Karpas-422 (cell line): ENCODE measurements around the gene WDR5. TPM values are rescaled to one million over a fixed set of nuclear protein-coding genes. Genes with fewer than 3 reads are reported as not detected.
"Not testable (repeated sequence)": the region's sequence is repeated elsewhere in the genome, so short reads cannot be mapped to it uniquely, and the experiment has no call there.

Experiments
- DNase-seq: peaks from one replicate; pipeline ENCODE4 v3.0.0-alpha.2; 2015
- H2AFZ ChIP-seq: fragments of 200-600 bp; sonication (generic); 2 replicates; pipeline ENCODE4 v1.6.1; 2014; ENCODE audit warnings: antibody characterized with exemption, low read length, mixed read lengths
- H3K27ac ChIP-seq: fragments of 200-600 bp; sonication (generic); 2 replicates; pipeline ENCODE4 v1.5.1; 2014; ENCODE audit warnings: mild to moderate bottlenecking, low read length, moderate library complexity
- H3K27me3 ChIP-seq: fragments of 200-600 bp; sonication (generic); 2 replicates; pipeline ENCODE4 v1.6.1; 2014; ENCODE audit warnings: low read length, mixed read lengths
- H3K36me3 ChIP-seq: fragments of 200-600 bp; sonication (generic); 2 replicates; pipeline ENCODE4 v1.6.1; 2014; ENCODE audit warnings: low read length, mixed read lengths; ENCODE audit not compliant: insufficient read depth
- H3K4me1 ChIP-seq: fragments of 200-600 bp; sonication (generic); 2 replicates; pipeline ENCODE4 v1.6.1; 2014; ENCODE audit warnings: mild to moderate bottlenecking, low read length, mixed read lengths
- H3K4me2 ChIP-seq: fragments of 200-600 bp; sonication (generic); 2 replicates; pipeline ENCODE4 v1.6.1; 2014; ENCODE audit warnings: low read length, low read depth, mild to moderate bottlenecking; ENCODE audit not compliant: poor library complexity, severe bottlenecking
- H3K4me3 ChIP-seq: fragments of 200-600 bp; sonication (generic); 2 replicates; pipeline ENCODE4 v1.5.1; 2014; ENCODE audit warnings: mild to moderate bottlenecking, antibody characterized with exemption, low read length, mixed read lengths
- H3K79me2 ChIP-seq: fragments of 200-600 bp; sonication (generic); 2 replicates; pipeline ENCODE4 v1.6.1; 2014; ENCODE audit warnings: mild to moderate bottlenecking, low read length, mixed read lengths
- H3K9ac ChIP-seq: fragments of 200-600 bp; sonication (generic); 2 replicates; pipeline ENCODE4 v1.6.0; 2014; ENCODE audit warnings: low read length
- H3K9me2 ChIP-seq: fragments of 200-600 bp; sonication (generic), shearing (Covaris generic); replicated peaks from 2 replicates; pipeline ENCODE4 v1.6.0; 2014; ENCODE audit warnings: mild to moderate bottlenecking, low read length, moderate library complexity; ENCODE audit not compliant: insufficient read depth
- H3K9me3 ChIP-seq: fragments of 300-700, 200-600 bp; sonication (generic); 2 replicates; pipeline ENCODE4 v1.6.1; 2014; ENCODE audit warnings: low read length, mixed read lengths
- H4K20me1 ChIP-seq: fragments of 200-600 bp; sonication (generic); 2 replicates; pipeline ENCODE4 v1.6.1; 2014; ENCODE audit warnings: mild to moderate bottlenecking, antibody characterized with exemption, low read length, low read depth; ENCODE audit not compliant: insufficient read depth
- total RNA-seq: library from RNA; depleted of rRNA; stranded (reverse); fragments of >200 nt; shearing (Covaris generic); gene quantifications from 2 replicates; pipeline ENCODE4 v1.2.3, GENCODE V29; 2014; ENCODE audit warnings: low replicate concordance

The WDR5 gene
- total RNA-seq, 1 experiment from 2014 or later: 19.6 TPM

GRCh38 chr9:134103391-134103998 lies 32.4 kb upstream of the WDR5 start:
- no peak overlapping the region for H3K4me2 ChIP-seq
- no peak for DNase-seq
- H3K9me2 ChIP-seq: no peaks in the 10 kb centered on the region
- no peaks in the 10 kb centered on the region; the same call in 1 of the 2 replicates for H3K27me3 ChIP-seq
- H2AFZ ChIP-seq: no peak overlapping the region
- H3K9me3 ChIP-seq: no peaks in the 10 kb centered on the region; the same call in 1 of the 2 replicates
- H3K4me3 ChIP-seq: no peak overlapping the region
- H4K20me1 ChIP-seq: no peaks in the 10 kb centered on the region
- peaks cover 18% of the 10 kb centered on the region for H3K4me1 ChIP-seq
- no peak overlapping the region for H3K27ac ChIP-seq
- no peak overlapping the region for H3K9ac ChIP-seq
- H3K79me2 ChIP-seq: no peaks in the 10 kb centered on the region
- no peaks in the 10 kb centered on the region for H3K36me3 ChIP-seq

GRCh38 chr9:134111064-134111463 lies 24.8 kb upstream of the WDR5 start:
- Histone ChIP-seq H3K9me3 (no peaks in the 10 kb centered on the region), H3K36me3 (no peaks in the 10 kb centered on the region), H2AFZ (no peak overlapping the region), H3K27ac (no peak overlapping the region), H3K9ac (no peak overlapping the region), H3K4me2 (no peak overlapping the region), H3K4me3 (no peak overlapping the region), H3K27me3 (no peaks in the 10 kb centered on the region), H3K9me2 (no peaks in the 10 kb centered on the region), H4K20me1 (no peaks in the 10 kb centered on the region), H3K79me2 (no peaks in the 10 kb centered on the region), H3K4me1 (no peaks in the 10 kb centered on the region)
- no peak for DNase-seq

- no peaks in the 10 kb centered on the region for H3K9me2 ChIP-seq
- DNase-seq: no peak
- H3K27ac ChIP-seq: no peak overlapping the region
- H3K79me2 ChIP-seq: no peaks in the 10 kb centered on the region
- no peak overlapping the region for H2AFZ ChIP-seq
- no peaks in the 10 kb centered on the region for H3K9me3 ChIP-seq
- H3K4me1 ChIP-seq: no peaks in the 10 kb centered on the region
- H3K27me3 ChIP-seq: no peaks in the 10 kb centered on the region
- H3K36me3 ChIP-seq: no peaks in the 10 kb centered on the region
- H3K9ac ChIP-seq: no peak overlapping the region
- H4K20me1 ChIP-seq: no peaks in the 10 kb centered on the region
- H3K4me3 ChIP-seq: no peak overlapping the region
- no peak overlapping the region for H3K4me2 ChIP-seq
Measured at GRCh38 chr9:134112561-134112960, 23.3 kb upstream of the WDR5 start.

- H3K9ac ChIP-seq, H3K79me2 ChIP-seq, H3K9me3 ChIP-seq, DNase-seq, H4K20me1 ChIP-seq, H3K4me1 ChIP-seq, H2AFZ ChIP-seq, H3K36me3 ChIP-seq, H3K27ac ChIP-seq, H3K27me3 ChIP-seq, H3K9me2 ChIP-seq, H3K4me3 ChIP-seq, H3K4me2 ChIP-seq: not testable (repeated sequence)
Measured at GRCh38 chr9:134118972-134119371, 16.9 kb upstream of the WDR5 start.

- no peak overlapping the region for H3K4me3 ChIP-seq
- peaks cover 23% of the 10 kb centered on the region for H3K4me1 ChIP-seq
- H3K9me3 ChIP-seq: no peaks in the 10 kb centered on the region
- no peaks in the 10 kb centered on the region for H3K79me2 ChIP-seq
- no peak overlapping the region for H3K9ac ChIP-seq
- no peak overlapping the region for H3K27ac ChIP-seq
- H3K27me3 ChIP-seq: no peaks in the 10 kb centered on the region
- H3K36me3 ChIP-seq: no peaks in the 10 kb centered on the region
- H3K9me2 ChIP-seq: no peaks in the 10 kb centered on the region
- no peak overlapping the region for H3K4me2 ChIP-seq
- H4K20me1 ChIP-seq: peaks cover 5% of the 10 kb centered on the region; the same call in 1 of the 2 replicates
- no peak for DNase-seq
- no peak overlapping the region for H2AFZ ChIP-seq
Measured at GRCh38 chr9:134123764-134124128, 12.1 kb upstream of the WDR5 start.

- no peaks in the 10 kb centered on the region for H3K36me3 ChIP-seq
- no peaks in the 10 kb centered on the region for H3K9me2 ChIP-seq
- H3K9me3 ChIP-seq: no peaks in the 10 kb centered on the region
- peaks cover 35% of the 10 kb centered on the region for H3K4me1 ChIP-seq
- H3K27me3 ChIP-seq: no peaks in the 10 kb centered on the region
- H3K4me3 ChIP-seq: no peak overlapping the region
- H3K4me2 ChIP-seq: no peak overlapping the region
- H3K27ac ChIP-seq: no peak overlapping the region
- H4K20me1 ChIP-seq: peaks cover 5% of the 10 kb centered on the region; the same call in 1 of the 2 replicates
- no peaks in the 10 kb centered on the region for H3K79me2 ChIP-seq
- no peak for DNase-seq
- no peak overlapping the region for H2AFZ ChIP-seq
- H3K9ac ChIP-seq: no peak overlapping the region
Measured at GRCh38 chr9:134125413-134126095, 10.3 kb upstream of the WDR5 start.

GRCh38 chr9:134126373-134126772 lies 9.5 kb upstream of the WDR5 start:
- DNase-seq: no peak
- no peaks in the 10 kb centered on the region for H3K9me3 ChIP-seq
- H3K4me1 ChIP-seq: peaks cover 43% of the 10 kb centered on the region

GRCh38 chr9:134127065-134127580 lies 8.8 kb upstream of the WDR5 start:
- DNase-seq: no peak
- H3K4me3 ChIP-seq: peak overlapping the region; percentile 47; the same call in 1 of the 2 replicates
- 0 out of 2 replicates have a peak overlapping the region, but pooled peaks have one; percentile 42 for H3K27ac ChIP-seq

More at GRCh38 chr9:134126373-134126772, 9.5 kb upstream of the WDR5 start:
- no peaks in the 10 kb centered on the region for H3K36me3 ChIP-seq
- H3K4me2 ChIP-seq: no peak overlapping the region
- no peak overlapping the region for H2AFZ ChIP-seq
- H3K9ac ChIP-seq: no peak overlapping the region
- no peaks in the 10 kb centered on the region for H3K9me2 ChIP-seq
- no peaks in the 10 kb centered on the region for H3K27me3 ChIP-seq
- H3K79me2 ChIP-seq: no peaks in the 10 kb centered on the region
- no peak overlapping the region for H3K4me3 ChIP-seq
- peaks cover 5% of the 10 kb centered on the region; the same call in 1 of the 2 replicates for H4K20me1 ChIP-seq
- H3K27ac ChIP-seq: no peak overlapping the region

More at GRCh38 chr9:134127065-134127580, 8.8 kb upstream of the WDR5 start:
- no peaks in the 10 kb centered on the region for H3K9me2 ChIP-seq
- H3K27me3 ChIP-seq: no peaks in the 10 kb centered on the region
- H3K79me2 ChIP-seq: no peaks in the 10 kb centered on the region
- H2AFZ ChIP-seq: no peak overlapping the region
- H4K20me1 ChIP-seq: peaks cover 5% of the 10 kb centered on the region; the same call in 1 of the 2 replicates
- no peaks in the 10 kb centered on the region for H3K9me3 ChIP-seq
- H3K9ac ChIP-seq: peak overlapping the region; percentile 35; the same call in 1 of the 2 replicates
- H3K36me3 ChIP-seq: no peaks in the 10 kb centered on the region
- peak overlapping the region; percentile 66 for H3K4me2 ChIP-seq
- H3K4me1 ChIP-seq: peaks cover 46% of the 10 kb centered on the region
